ENCODE results near the gene CXCL8. TPM values are rescaled to one million over a fixed set of nuclear protein-coding genes. Genes with fewer than 3 reads are reported as not detected.
A peak's percentile ranks its signal among the peaks of the same experiment; 100 is the strongest.

Gene CXCL8
- total and polyA plus RNA-seq, 10 donors, result 0.28 to 28.4 (median 0.77) TPM

DNA sequence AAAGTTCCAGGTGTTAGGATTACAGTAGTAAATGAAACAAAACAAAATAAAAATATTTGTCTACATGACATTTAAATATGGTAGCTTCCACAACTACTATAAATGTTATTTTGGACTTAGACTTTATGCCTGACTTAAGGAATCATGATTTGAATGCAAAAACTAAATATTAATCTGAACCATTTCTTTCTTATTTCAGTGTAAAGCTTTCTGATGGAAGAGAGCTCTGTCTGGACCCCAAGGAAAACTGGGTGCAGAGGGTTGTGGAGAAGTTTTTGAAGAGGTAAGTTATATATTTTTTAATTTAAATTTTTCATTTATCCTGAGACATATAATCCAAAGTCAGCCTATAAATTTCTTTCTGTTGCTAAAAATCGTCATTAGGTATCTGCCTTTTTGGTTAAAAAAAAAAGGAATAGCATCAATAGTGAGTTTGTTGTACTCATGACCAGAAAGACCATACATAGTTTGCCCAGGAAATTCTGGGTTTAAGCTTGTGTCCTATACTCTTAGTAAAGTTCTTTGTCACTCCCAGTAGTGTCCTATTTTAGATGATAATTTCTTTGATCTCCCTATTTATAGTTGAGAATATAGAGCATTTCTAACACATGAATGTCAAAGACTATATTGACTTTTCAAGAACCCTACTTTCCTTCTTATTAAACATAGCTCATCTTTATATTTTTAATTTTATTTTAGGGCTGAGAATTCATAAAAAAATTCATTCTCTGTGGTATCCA is 1.6 kb downstream of the CXCL8 start:
- H3K9me3 ChIP-seq, result no peaks in the 10 kb centered on the region
- DNase-seq, result no peak
- intact Hi-C loops (cut with DNase I; ENCODE audit: low total_unique reads), result no loop called here
- H3K4me3 ChIP-seq, result no peak overlapping the region
- no peaks in the 10 kb centered on the region for H3K36me3 ChIP-seq
- H3K27me3 ChIP-seq (replicated peaks in 1 of 7), result no peaks in the 10 kb centered on the region
- WGBS, 5 donors, result 57 to 73% (median 69%) methylated on average over 1 of the region's 1 CpG
- TF ChIP-seq POLR2A (IDR thresholded peaks at IDR 0.05) (no peak), POLR2AphosphoS5 (IDR thresholded peaks at IDR 0.05) (no peak)
- TF ChIP-seq, protein P1, sequence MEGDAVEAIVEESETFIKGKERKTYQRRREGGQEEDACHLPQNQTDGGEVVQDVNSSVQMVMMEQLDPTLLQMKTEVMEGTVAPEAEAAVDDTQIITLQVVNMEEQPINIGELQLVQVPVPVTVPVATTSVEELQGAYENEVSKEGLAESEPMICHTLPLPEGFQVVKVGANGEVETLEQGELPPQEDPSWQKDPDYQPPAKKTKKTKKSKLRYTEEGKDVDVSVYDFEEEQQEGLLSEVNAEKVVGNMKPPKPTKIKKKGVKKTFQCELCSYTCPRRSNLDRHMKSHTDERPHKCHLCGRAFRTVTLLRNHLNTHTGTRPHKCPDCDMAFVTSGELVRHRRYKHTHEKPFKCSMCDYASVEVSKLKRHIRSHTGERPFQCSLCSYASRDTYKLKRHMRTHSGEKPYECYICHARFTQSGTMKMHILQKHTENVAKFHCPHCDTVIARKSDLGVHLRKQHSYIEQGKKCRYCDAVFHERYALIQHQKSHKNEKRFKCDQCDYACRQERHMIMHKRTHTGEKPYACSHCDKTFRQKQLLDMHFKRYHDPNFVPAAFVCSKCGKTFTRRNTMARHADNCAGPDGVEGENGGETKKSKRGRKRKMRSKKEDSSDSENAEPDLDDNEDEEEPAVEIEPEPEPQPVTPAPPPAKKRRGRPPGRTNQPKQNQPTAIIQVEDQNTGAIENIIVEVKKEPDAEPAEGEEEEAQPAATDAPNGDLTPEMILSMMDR (IDR thresholded peaks at IDR 0.05 in 8 of 11, conservative IDR thresholded peaks at IDR 0.05 in 3 of 11), result no peak
- H3K27ac ChIP-seq, result peak overlapping the region in 1 of 8 donors; percentile 77
- peaks cover 0 to 16% (median 6%) of the 10 kb centered on the region in 6 donors for H3K4me1 ChIP-seq

DNA sequence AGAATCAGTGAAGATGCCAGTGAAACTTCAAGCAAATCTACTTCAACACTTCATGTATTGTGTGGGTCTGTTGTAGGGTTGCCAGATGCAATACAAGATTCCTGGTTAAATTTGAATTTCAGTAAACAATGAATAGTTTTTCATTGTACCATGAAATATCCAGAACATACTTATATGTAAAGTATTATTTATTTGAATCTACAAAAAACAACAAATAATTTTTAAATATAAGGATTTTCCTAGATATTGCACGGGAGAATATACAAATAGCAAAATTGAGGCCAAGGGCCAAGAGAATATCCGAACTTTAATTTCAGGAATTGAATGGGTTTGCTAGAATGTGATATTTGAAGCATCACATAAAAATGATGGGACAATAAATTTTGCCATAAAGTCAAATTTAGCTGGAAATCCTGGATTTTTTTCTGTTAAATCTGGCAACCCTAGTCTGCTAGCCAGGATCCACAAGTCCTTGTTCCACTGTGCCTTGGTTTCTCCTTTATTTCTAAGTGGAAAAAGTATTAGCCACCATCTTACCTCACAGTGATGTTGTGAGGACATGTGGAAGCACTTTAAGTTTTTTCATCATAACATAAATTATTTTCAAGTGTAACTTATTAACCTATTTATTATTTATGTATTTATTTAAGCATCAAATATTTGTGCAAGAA is 2.3 kb downstream of the CXCL8 start:
- Histone ChIP-seq H3K9me3 (no peaks in the 10 kb centered on the region), H3K27ac (no peak overlapping the region), H3K27me3 (replicated peaks in 1 of 7) (no peaks in the 10 kb centered on the region), H3K4me1 (peaks cover 0 to 16% (median 6%) of the 10 kb centered on the region in 6 donors), H3K36me3 (no peaks in the 10 kb centered on the region), H3K4me3 (no peak overlapping the region)
- DNase-seq, result no peak
- intact Hi-C loops (cut with DNase I; ENCODE audit: low total_unique reads), result no loop called here
- no peak for TF ChIP-seq POLR2AphosphoS5 (IDR thresholded peaks at IDR 0.05)
- no peak for TF ChIP-seq POLR2A (IDR thresholded peaks at IDR 0.05)
- TF ChIP-seq, protein P1 (IDR thresholded peaks at IDR 0.05 in 8 of 11, conservative IDR thresholded peaks at IDR 0.05 in 3 of 11), result no peak
- 88 to 94% (median 91%) methylated on average over 2 of the region's 2 CpGs for WGBS, 5 donors

DNA sequence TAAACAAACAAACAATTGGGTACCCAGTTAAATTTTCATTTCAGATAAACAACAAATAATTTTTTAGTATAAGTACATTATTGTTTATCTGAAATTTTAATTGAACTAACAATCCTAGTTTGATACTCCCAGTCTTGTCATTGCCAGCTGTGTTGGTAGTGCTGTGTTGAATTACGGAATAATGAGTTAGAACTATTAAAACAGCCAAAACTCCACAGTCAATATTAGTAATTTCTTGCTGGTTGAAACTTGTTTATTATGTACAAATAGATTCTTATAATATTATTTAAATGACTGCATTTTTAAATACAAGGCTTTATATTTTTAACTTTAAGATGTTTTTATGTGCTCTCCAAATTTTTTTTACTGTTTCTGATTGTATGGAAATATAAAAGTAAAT is 2.9 kb downstream of the CXCL8 start:
- no peaks in the 10 kb centered on the region for H3K9me3 ChIP-seq
- DNase-seq, result no peak
- intact Hi-C loops (cut with DNase I; ENCODE audit: low total_unique reads), result no loop called here
- 88 to 95% (median 93%) methylated on average over 1 of the region's 1 CpG for WGBS, 5 donors
- peaks cover 0 to 16% (median 6%) of the 10 kb centered on the region in 6 donors for H3K4me1 ChIP-seq
- no peaks in the 10 kb centered on the region for H3K36me3 ChIP-seq
- H3K27ac ChIP-seq, result no peak overlapping the region
- H3K27me3 ChIP-seq (replicated peaks in 1 of 7), result no peaks in the 10 kb centered on the region
- H3K4me3 ChIP-seq, result no peak overlapping the region
- no peak for TF ChIP-seq POLR2A (IDR thresholded peaks at IDR 0.05)
- TF ChIP-seq, protein P1 (IDR thresholded peaks at IDR 0.05 in 8 of 11, conservative IDR thresholded peaks at IDR 0.05 in 3 of 11), result no peak
- TF ChIP-seq POLR2AphosphoS5 (IDR thresholded peaks at IDR 0.05), result no peak

DNA sequence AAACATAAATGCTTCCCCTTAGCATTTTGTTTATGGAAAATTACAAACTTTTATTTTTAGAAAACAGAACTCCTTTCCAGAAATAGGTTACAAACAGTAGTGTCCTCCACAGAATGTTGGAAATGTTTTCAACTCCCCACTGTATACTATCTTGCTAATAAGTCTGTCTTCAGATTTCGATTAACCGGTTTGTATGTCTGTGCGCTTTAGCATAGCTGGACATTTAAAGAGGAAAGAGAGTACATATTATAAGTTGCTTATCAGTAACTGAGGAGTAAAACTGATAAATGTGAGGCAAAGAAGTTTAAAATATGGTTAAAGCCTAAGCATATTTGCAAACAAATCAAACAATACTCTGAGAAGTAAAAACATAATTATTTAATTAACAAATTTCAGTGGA is 3.4 kb downstream of the CXCL8 start:
- no peaks in the 10 kb centered on the region for H3K9me3 ChIP-seq
- no peak overlapping the region for H3K4me3 ChIP-seq
- TF ChIP-seq POLR2AphosphoS5 (IDR thresholded peaks at IDR 0.05) (no peak), POLR2A (IDR thresholded peaks at IDR 0.05) (no peak)
- TF ChIP-seq, protein P1 (IDR thresholded peaks at IDR 0.05 in 8 of 11, conservative IDR thresholded peaks at IDR 0.05 in 3 of 11), result no peak
- no peaks in the 10 kb centered on the region for H3K36me3 ChIP-seq
- intact Hi-C loops (cut with DNase I; ENCODE audit: low total_unique reads), result no loop called here
- 79 to 97% (median 96%) methylated on average over 3 of the region's 3 CpGs for WGBS, 5 donors
- peaks cover 0 to 16% (median 6%) of the 10 kb centered on the region in 6 donors for H3K4me1 ChIP-seq
- H3K27ac ChIP-seq, result no peak overlapping the region
- H3K27me3 ChIP-seq (replicated peaks in 1 of 7), result peaks cover 0 to 3% (median 0%) of the 10 kb centered on the region in 7 donors
- no peak for DNase-seq

Measured in spleen (tissue), 11 donors.